Mesodermal cell (in vitro differentiated cells): ENCODE results near the gene RBM23.

ENCODE experiments used
- H3K27ac ChIP-seq: 2 replicates; pipeline ENCODE4 v1.7.0; 2013; ENCODE audit warnings: mild to moderate bottlenecking, low read depth, low read length, moderate library complexity; ENCODE audit not compliant: severe bottlenecking
- H3K36me3 ChIP-seq: 2 replicates; pipeline ENCODE4 v1.7.1; 2013; ENCODE audit warnings: mild to moderate bottlenecking, low read length, moderate library complexity; ENCODE audit not compliant: control insufficient read depth, insufficient read depth
- H3K4me1 ChIP-seq: one replicate; pipeline ENCODE4 v1.7.1; 2013; ENCODE audit warnings: mild to moderate bottlenecking, low read length; ENCODE audit not compliant: insufficient read depth, control insufficient read depth, poor library complexity, severe bottlenecking
- H3K4me3 ChIP-seq: 2 replicates; pipeline ENCODE4 v1.7.0; 2013; ENCODE audit warnings: low read length, control low read depth, mild to moderate bottlenecking; ENCODE audit not compliant: insufficient read depth, poor library complexity, severe bottlenecking; ENCODE audit errors: extremely low read depth
- H3K9me3 ChIP-seq: 2 replicates; pipeline ENCODE4 v1.7.1; 2013; ENCODE audit warnings: mild to moderate bottlenecking, low read length, moderate library complexity; ENCODE audit not compliant: control insufficient read depth
- WGBS, 2 experiments: methylation state at CpG; one replicate each; pipeline ENCODE4 v1.1.5; 2013; ENCODE audit warnings: missing lambda C conversion rate in 2 of 2; ENCODE audit not compliant: insufficient coverage in 2 of 2; 5-methylcytosine and 5-hydroxymethylcytosine counted together

RBM23 gene

GRCh38 chr14:22932146-22932545 is 13.2 kb upstream of the RBM23 start:
- Histone ChIP-seq H3K4me3 (no peak overlapping the region), H3K9me3 (no peaks in the 10 kb centered on the region), H3K4me1 (peaks cover 3% of the 10 kb centered on the region), H3K27ac (no peak overlapping the region), H3K36me3 (peaks cover 3% of the 10 kb centered on the region)
- WGBS, 2 experiments, result 100% methylated on average over 2 of the region's 3 CpGs; no CpG with 5 or more reads in 1 of the 2 experiments

GRCh38 chr14:22929961-22930364 is 11.0 kb upstream of the RBM23 start:
- H3K4me3 ChIP-seq, result peak overlapping the region; percentile 44
- H3K36me3 ChIP-seq, result peaks cover 21% of the 10 kb centered on the region
- WGBS, 2 experiments, result 25 to 27% methylated on average over 1 of the region's 2 CpGs
- H3K9me3 ChIP-seq, result no peaks in the 10 kb centered on the region
- H3K27ac ChIP-seq, result peak overlapping the region; percentile 69
- H3K4me1 ChIP-seq, result peaks cover 3% of the 10 kb centered on the region

GRCh38 chr14:22929104-22929960 is 10.4 kb upstream of the RBM23 start, which contains the start of gene PRMT5:
TSS of gene PRMT5 (minus strand) at chr14:22929376. CDS start at chr14:22929361, 15 bp downstream.
- H3K4me1 ChIP-seq, result peaks cover 3% of the 10 kb centered on the region
- 0% methylated on average over 30 to 48 of the region's 51 CpGs for WGBS, 2 experiments
- H3K9me3 ChIP-seq, result no peaks in the 10 kb centered on the region
- H3K36me3 ChIP-seq, result peaks cover 27% of the 10 kb centered on the region
- H3K27ac ChIP-seq, result peak within 1 kb of the TSS; percentile 83
- peak within 1 kb of the TSS; percentile 78 for H3K4me3 ChIP-seq

- 18 to 30% methylated on average over 11 of the region's 12 CpGs for WGBS, 2 experiments
- peaks cover 36% of the 10 kb centered on the region for H3K36me3 ChIP-seq
- peak overlapping the region; percentile 83 for H3K27ac ChIP-seq
- peaks cover 3% of the 10 kb centered on the region for H3K4me1 ChIP-seq
- H3K9me3 ChIP-seq, result no peaks in the 10 kb centered on the region
- H3K4me3 ChIP-seq, result peak overlapping the region; percentile 78
Observed at GRCh38 chr14:22928237-22929103, 9.5 kb upstream of the RBM23 start.

- Histone ChIP-seq H3K27ac (no peak overlapping the region), H3K4me3 (no peak overlapping the region), H3K36me3 (peaks cover 56% of the 10 kb centered on the region), H3K9me3 (no peaks in the 10 kb centered on the region), H3K4me1 (peaks cover 9% of the 10 kb centered on the region)
- 92 to 95% methylated on average over 2 of the region's 4 CpGs for WGBS, 2 experiments
Observed at GRCh38 chr14:22926316-22926715, 7.4 kb upstream of the RBM23 start.

- no peaks in the 10 kb centered on the region for H3K9me3 ChIP-seq
- H3K4me3 ChIP-seq, result no peak overlapping the region
- H3K27ac ChIP-seq, result no peak overlapping the region
- peaks cover 64% of the 10 kb centered on the region for H3K36me3 ChIP-seq
- H3K4me1 ChIP-seq, result peaks cover 9% of the 10 kb centered on the region
- 90 to 92% methylated on average over 7 of the region's 8 CpGs for WGBS, 2 experiments
Observed at GRCh38 chr14:22925513-22925912, 6.6 kb upstream of the RBM23 start.

GRCh38 chr14:22923746-22924145 is 4.8 kb upstream of the RBM23 start:
- Histone ChIP-seq H3K9me3 (no peaks in the 10 kb centered on the region), H3K27ac (no peak overlapping the region), H3K4me3 (no peak overlapping the region), H3K4me1 (peaks cover 9% of the 10 kb centered on the region), H3K36me3 (peaks cover 72% of the 10 kb centered on the region)
- 100% methylated on average over 1 of the region's 5 CpGs for WGBS, 2 experiments

- 95 to 100% methylated on average over 1 to 2 of the region's 2 CpGs for WGBS, 2 experiments
- Histone ChIP-seq H3K36me3 (peaks cover 72% of the 10 kb centered on the region), H3K4me1 (peaks cover 9% of the 10 kb centered on the region), H3K4me3 (no peak overlapping the region), H3K9me3 (no peaks in the 10 kb centered on the region), H3K27ac (no peak overlapping the region)
Observed at GRCh38 chr14:22922294-22922693, 3.3 kb upstream of the RBM23 start.

GRCh38 chr14:22920697-22921096 is 1.7 kb upstream of the RBM23 start:
- H3K36me3 ChIP-seq, result peaks cover 73% of the 10 kb centered on the region
- WGBS, 2 experiments, result 93 to 100% methylated on average over 1 to 5 of the region's 6 CpGs
- H3K4me3 ChIP-seq, result no peak overlapping the region
- no peaks in the 10 kb centered on the region for H3K9me3 ChIP-seq
- peaks cover 9% of the 10 kb centered on the region for H3K4me1 ChIP-seq
- no peak overlapping the region for H3K27ac ChIP-seq

- H3K36me3 ChIP-seq, result peaks cover 67% of the 10 kb centered on the region
- H3K4me3 ChIP-seq, result peak overlapping the region; percentile 16
- WGBS, 2 experiments, result 18 to 25% methylated on average over 7 to 10 of the region's 10 CpGs
- peak overlapping the region; percentile 84 for H3K27ac ChIP-seq
- H3K4me1 ChIP-seq, result peaks cover 9% of the 10 kb centered on the region
- no peaks in the 10 kb centered on the region for H3K9me3 ChIP-seq
Observed at GRCh38 chr14:22919601-22919921, 612 bp upstream of the RBM23 start.
